ENCODE data around the gene CD200R1L. TPM values are rescaled to one million over a fixed set of nuclear protein-coding genes. Genes with fewer than 3 reads are reported as not detected.

The CD200R1L gene
- total RNA-seq, 1 experiment from 2014 or later, result not detected

DNA sequence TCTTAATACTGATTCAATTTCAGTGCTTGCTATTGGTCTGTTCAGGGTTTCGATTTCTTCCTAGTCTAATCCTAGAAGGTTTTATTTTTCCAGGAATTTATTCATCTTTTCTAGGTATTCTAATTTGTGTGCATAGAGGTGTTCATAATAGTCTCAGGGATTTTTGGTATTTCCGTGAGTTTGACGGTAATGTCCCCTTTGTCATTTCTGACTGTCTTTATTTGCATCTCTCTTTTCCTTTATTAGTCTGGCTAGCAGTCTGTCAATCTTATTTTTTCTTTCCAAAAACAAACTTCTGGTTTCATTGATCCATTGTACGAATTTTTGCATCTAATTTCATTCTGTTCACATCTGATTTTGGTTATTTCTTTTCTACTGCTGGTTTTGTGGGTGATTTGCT is 35.2 kb upstream of the CD200R1L start:
- no peak overlapping the region for H2AK5ac ChIP-seq (ENCODE audit: insufficient read length, low read length)
- no peak overlapping the region for H3K4ac ChIP-seq (ENCODE audit: low read depth, low read length)
- no peak overlapping the region for H3K56ac ChIP-seq (ENCODE audit: insufficient read length, low read depth, low read length)
- no peak overlapping the region for H2BK20ac ChIP-seq (ENCODE audit: low read depth, low read length, poor library complexity, severe bottlenecking)
- H3K27ac ChIP-seq (ENCODE audit: insufficient read length, low read depth, low read length), result no peak overlapping the region
- no peak overlapping the region for H3K14ac ChIP-seq (ENCODE audit: insufficient read depth, low read length)
- peaks cover 2 to 7% of the 10 kb centered on the region in 2 experiments; a peak in 3 of 5 replicates for H3K9me3 Mint-ChIP-seq
- no peak overlapping the region for H3K27ac Mint-ChIP-seq
- no peak overlapping the region for H2BK15ac ChIP-seq (ENCODE audit: low read depth, low read length)
- no peak overlapping the region for H3K23ac ChIP-seq (ENCODE audit: insufficient read length, low read depth, low read length)
- no peaks in the 10 kb centered on the region for H3K27me3 Mint-ChIP-seq (ENCODE audit: low read depth)
- WGBS (ENCODE audit: extremely low coverage, insufficient read length, low lambda C conversion rate), result no CpG with 5 or more reads among the region's 4 CpGs
- H4K91ac ChIP-seq (ENCODE audit: insufficient read length, low read depth, low read length), result no peak overlapping the region
- H3K4me1 ChIP-seq (ENCODE audit: insufficient read depth, low read length), result no peaks in the 10 kb centered on the region
- no peaks in the 10 kb centered on the region for H3K9me3 ChIP-seq (ENCODE audit: control insufficient read depth, low read depth, low read length)
- H3T11ph ChIP-seq (ENCODE audit: low read length), result no peak overlapping the region
- no peak overlapping the region for H3K18ac ChIP-seq (ENCODE audit: insufficient read length, low read depth, low read length)
- H3K79me2 ChIP-seq (ENCODE audit: insufficient read depth, low read length), result no peaks in the 10 kb centered on the region
- H4K8ac ChIP-seq (replicated peaks; ENCODE audit: insufficient read length, low read depth, low read length), result no peak overlapping the region
- no peak overlapping the region for H2AFZ ChIP-seq (ENCODE audit: low read length)
- no peak overlapping the region for H4K5ac ChIP-seq (ENCODE audit: insufficient read length, low read depth, low read length)
- H3K79me1 ChIP-seq (ENCODE audit: insufficient read depth, low read depth, low read length, poor library complexity, severe bottlenecking), result no peaks in the 10 kb centered on the region
- H3K27me3 ChIP-seq (ENCODE audit: insufficient read depth, low read length), result no peaks in the 10 kb centered on the region; the same call in 1 of the 2 replicates
- H3K4me3 Mint-ChIP-seq, result no peak overlapping the region
- H2BK120ac ChIP-seq (ENCODE audit: low read depth, low read length, poor library complexity, severe bottlenecking), result no peak overlapping the region
- no peak overlapping the region for H2BK5ac ChIP-seq (ENCODE audit: insufficient read length, low read length)
- H3K4me2 ChIP-seq (ENCODE audit: insufficient read depth, insufficient read length, low read length), result no peak overlapping the region
- H3K36me3 Mint-ChIP-seq (ENCODE audit: insufficient read depth in 1 of 3, low read depth in 3 of 3), result peaks cover 0 to 4% (median 0%) of the 10 kb centered on the region in 3 experiments; a peak in 1 of 7 replicates
- H4K20me1 ChIP-seq (ENCODE audit: control insufficient read depth, insufficient read depth, insufficient read length), result no peaks in the 10 kb centered on the region
- no peak for DNase-seq
- TF ChIP-seq, protein P1, sequence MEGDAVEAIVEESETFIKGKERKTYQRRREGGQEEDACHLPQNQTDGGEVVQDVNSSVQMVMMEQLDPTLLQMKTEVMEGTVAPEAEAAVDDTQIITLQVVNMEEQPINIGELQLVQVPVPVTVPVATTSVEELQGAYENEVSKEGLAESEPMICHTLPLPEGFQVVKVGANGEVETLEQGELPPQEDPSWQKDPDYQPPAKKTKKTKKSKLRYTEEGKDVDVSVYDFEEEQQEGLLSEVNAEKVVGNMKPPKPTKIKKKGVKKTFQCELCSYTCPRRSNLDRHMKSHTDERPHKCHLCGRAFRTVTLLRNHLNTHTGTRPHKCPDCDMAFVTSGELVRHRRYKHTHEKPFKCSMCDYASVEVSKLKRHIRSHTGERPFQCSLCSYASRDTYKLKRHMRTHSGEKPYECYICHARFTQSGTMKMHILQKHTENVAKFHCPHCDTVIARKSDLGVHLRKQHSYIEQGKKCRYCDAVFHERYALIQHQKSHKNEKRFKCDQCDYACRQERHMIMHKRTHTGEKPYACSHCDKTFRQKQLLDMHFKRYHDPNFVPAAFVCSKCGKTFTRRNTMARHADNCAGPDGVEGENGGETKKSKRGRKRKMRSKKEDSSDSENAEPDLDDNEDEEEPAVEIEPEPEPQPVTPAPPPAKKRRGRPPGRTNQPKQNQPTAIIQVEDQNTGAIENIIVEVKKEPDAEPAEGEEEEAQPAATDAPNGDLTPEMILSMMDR (conservative IDR thresholded peaks at IDR 0.05), result no peak
- peaks cover 0 to 8% of the 10 kb centered on the region in 2 experiments; a peak in 2 of 4 replicates for H3K4me1 Mint-ChIP-seq
- no peaks in the 10 kb centered on the region for H3K23me2 ChIP-seq (ENCODE audit: insufficient read length, low read depth, low read length, poor library complexity, severe bottlenecking)
- H3K9ac ChIP-seq (ENCODE audit: extremely low read depth, insufficient read length, low read length), result no peak overlapping the region
- H2BK12ac ChIP-seq (ENCODE audit: insufficient read length, low read depth, low read length), result no peak overlapping the region
